NOMO-1 (cell line): ENCODE measurements around the gene ARMC8.
"Not testable (repeated sequence)": the region's sequence is repeated elsewhere in the genome, so short reads cannot be mapped to it uniquely, and the experiment has no call there.

Experiments
- DNase-seq, 2 experiments: peaks; one replicate each; lab custom pipeline; 2025; ENCODE audit not compliant: unreplicated experiment in 2 of 2; lab: John Stamatoyannopoulos, UW

ARMC8 gene

DNA sequence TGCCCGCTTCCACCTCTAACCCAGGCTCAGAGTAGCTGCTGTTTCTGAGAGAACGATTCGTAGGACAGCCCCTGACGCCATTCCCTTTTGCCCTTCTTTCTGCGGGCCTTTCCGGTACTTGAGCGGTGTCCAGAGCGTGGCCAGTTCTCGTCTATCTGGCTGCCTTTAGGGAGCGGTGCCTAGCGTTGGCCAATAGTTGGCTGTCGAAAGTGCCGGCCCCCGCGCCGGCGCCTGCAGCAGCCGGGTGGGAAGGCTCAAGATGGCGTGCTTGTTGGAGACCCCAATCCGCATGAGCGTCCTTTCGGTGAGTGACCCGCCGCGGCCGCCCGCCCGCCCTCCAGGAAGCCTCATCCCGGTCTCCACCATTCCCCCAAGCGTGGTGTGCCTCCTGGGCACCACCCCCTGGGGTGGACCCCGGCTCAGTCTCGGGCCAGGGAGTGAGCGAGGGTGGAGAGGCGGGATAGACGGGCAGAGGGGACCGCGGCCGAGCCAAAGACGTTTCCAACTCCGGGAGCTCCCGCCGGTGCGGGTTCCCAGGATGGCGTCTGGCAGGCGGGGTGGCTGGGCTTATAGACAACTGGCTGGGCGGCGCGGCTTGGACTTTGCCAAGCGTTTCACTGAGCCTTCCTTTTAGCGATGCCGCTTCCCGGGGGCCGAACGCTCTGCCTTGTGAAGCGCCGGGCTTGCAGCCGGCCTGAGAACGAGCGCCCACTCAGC, at the start of gene ARMC8:
Gene ARMC8, plus strand, starts transcription at position 6 of the 717 bp plus-strand sequence. Its CDS starts 254 bp downstream, at position 260.
- DNase-seq = peak in 1 of 2 experiments; percentile 65

DNA sequence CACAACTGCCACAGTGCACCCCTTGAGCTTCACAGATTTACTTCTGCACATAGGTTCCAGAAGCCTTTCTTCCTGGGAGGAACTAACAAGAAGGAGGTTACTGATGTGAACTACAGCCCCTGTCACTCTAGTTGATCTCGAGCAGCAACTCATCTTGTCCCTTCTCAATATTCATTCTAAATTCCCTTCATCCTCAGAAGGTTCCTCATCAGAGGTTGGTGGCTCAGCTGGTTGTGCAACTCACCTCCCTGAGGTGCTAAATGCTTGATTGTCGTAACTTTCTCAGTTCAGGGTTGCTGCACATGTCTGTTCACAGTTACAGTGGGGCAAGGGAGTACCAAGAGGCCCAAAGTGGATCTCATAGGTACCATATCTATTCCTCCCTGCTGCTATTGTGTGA, 49.2 kb upstream of the ARMC8 start:
- peak; percentile 85 to 88 for DNase-seq

DNA sequence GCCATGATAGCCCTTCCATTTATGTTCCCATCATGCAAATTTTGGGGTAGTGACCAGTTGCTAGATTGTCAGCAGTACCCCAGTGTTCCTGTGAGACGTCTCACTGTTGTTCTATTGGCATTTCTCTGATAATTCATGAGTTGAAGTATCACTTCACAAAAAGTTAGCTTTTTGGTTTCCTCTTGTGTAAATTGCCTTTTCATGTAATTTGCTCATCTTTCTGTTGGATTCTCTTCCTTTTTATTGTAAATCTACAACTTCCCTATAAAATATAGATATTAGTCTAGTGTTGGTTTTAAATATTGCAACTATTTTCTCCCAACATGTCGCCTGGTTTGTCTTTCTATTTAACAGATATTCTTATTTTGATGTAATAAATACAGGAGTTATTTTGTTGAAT, 47.4 kb upstream of the ARMC8 start:
- peak; percentile 7 to 68 for DNase-seq

GRCh38 chr3:138140940-138141339, 46.2 kb upstream of the ARMC8 start:
- no peak for DNase-seq

DNA sequence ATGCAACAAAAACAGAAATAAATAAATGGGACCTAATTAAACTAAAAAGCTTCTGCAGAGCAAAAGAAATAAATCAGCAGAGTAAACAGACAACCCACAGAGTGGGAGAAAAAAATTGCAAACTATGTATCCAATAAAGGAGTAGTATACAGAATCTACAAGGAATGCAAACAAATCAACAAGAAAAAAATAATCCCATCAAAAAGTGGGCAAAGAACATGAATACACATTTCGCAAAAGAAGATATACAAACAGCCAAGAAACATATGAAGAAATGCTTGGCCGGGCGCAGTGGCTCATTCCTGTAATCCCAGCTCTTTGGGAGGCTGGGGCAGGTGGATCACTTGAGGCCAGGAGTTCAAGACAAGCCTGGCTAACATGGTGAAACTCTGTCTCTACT, 44.9 kb upstream of the ARMC8 start:
- not testable (repeated sequence) for DNase-seq

DNA sequence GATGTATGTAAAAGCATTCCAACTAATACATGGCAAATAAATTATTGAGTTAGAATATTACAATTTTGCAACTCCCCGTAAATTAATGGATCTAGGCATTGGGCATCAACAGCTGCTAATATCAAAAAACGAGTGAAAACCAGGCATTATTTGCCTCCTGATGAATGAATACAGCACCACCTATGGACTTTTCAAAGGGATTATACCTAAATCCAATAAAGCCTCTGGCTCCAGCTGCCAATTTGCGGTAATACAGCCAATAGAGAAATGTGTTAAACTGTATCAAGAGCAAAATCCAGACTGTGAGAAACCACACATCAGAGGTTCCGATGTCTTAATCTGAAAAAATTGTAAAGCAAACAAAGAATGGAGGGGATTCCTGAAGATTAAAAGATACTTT, 38.6 kb upstream of the ARMC8 start:
- peak in 1 of 2 experiments; percentile 30 for DNase-seq

GRCh38 chr3:138154534-138154933, 32.6 kb upstream of the ARMC8 start:
- DNase-seq = no peak

- DNase-seq = no peak
Measured at GRCh38 chr3:138157743-138158142, 29.4 kb upstream of the ARMC8 start.

- no peak for DNase-seq
Measured at GRCh38 chr3:138165061-138165460, 22.0 kb upstream of the ARMC8 start.

- no peak for DNase-seq
Measured at GRCh38 chr3:138172625-138173024, 14.5 kb upstream of the ARMC8 start.

DNA sequence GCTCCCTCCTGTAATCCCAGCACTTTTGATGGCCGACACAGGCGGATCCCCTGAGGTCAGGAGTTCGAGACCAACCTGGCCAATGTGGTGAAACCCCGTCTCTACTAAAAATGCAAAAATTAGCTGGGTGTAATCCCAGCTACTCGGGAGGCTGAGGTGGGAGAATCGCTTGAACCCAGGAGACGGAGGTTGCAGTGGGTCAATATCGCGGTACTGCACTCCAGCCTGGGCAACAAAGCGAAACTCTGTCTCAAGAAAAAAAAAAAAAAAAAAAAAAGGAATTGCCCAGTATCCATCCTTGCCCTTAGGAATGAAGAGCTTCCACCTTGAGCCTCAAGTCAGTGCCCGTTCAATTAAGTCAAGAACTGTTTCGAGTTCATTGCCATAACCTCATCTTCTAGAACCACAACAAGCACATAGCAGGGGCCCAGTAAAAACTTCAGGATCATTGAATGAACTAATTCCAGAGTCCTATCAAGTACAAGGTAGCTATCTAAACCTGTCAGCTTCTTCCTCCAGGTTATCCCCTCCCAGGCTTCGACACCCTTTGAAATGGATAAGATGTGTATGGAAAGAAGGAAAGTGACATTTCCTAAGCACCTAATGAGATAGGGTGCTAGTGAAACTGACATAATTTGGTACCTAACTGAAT, 13.2 kb upstream of the ARMC8 start:
- peak in 1 of 2 experiments; percentile 49 for DNase-seq

DNA sequence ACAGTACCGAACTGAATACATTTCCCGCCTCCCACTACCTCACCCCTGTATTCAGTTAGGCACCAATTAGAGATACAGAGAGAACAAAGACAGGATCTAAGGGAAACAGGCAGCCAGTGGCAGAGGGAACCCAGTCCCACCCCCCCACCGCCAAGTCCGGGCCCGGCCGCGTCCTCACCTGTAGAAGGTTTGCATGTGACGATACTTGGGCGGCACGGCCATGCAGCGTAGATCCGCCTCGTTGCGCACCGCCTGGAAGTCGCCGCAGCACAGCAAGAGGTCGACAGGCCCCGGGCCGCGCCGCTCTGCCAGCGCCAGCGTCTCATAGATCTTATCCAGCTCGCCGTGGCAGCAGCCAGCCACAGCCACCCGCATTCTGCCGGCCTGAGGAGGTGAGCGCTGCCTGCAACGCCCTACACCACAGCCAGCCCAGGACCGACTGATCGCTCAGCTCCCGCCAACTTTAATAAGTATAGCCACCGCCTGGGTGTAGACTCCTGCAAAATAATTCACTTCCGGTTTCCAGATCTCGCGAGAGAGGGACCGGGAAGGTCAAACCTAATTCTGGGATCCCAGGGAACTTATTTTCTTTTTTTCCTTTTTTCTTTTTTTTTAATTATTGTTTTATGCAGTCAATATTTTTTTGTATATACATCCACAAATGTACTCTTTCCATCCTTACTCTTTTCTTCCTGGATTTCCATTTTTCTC, 12.5 kb upstream of the ARMC8 start, which contains the start of gene DBR1:
Gene DBR1, minus strand, starts transcription at position 501 of the 711 bp plus-strand sequence. Its CDS starts 126 bp downstream, at position 375.
- DNase-seq = peak; percentile 84 to 93

DNA sequence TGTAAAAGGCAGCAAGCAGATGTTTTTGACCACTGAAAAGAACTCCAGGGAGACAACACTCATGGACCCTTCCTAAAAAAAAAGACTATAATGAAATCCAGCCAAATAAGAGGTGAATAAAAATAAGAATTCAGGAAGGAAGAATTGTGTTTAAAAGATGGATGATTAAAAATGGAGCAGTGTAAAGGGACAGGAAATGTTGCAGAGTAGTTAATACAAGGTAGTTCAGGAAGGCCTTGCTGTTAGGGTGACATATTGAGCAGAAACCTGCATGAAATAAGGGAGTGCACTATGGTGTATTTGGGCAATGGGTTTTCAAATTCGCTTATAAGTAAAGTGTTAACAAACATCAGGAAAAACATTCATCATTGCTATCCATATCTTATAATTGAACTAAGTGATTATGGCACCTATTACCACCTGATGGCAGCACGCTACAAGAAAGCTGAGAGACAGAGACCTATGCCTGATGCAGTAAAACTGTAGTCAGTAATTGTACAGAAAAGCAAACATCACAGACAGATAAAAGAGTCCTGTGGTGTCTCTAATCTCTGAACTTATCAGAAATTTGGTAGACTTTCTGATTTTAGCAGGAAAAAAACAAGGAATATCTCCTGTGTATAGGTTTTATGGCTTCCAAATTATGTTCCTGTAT, 6.6 kb upstream of the ARMC8 start:
- peak; percentile 50 to 74 for DNase-seq

GRCh38 chr3:138184994-138185393, 2.1 kb upstream of the ARMC8 start:
- no peak for DNase-seq

DNA sequence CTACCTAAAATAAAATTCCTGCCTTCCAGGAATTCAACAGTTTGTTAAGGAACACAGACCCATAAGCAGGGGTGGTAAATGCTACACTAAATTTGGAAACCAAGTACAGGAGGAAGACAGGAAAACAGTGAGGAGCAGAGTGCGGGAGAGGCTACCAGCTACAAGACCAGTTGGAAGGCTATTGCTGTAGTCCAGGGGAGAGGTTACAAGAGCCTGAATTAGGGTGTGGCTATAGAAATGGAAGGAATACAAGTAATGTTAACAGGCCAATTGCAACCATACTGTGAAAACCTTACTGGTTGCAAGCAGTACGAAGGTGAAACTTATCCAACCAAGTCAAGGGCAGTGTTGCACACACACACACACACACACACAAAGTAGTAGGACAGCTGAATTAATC, 880 bp upstream of the ARMC8 start:
- peak in 1 of 2 experiments; percentile 18 for DNase-seq

DNA sequence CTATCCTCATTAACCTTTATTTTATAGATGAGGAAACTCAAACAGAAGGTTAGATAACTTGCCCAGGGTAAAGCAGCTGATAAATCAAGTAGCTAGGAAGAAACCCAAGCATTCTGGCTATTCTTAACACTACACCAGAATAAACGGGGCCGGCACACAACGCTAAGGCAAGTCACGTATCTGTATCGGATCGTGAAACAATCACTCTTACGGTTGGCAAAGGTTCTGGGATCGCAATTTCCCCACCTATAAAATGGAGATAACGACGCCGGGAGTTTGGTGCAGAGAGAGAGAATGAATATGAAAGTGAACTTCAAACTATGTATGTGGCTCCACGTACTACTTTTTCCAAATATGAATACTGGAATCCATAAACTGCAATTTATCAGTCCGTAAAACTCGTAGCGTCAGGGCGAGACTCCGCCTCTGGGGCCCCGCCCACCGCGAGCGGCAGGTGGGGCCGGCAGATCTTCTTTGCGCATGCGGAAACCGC, 252 bp upstream of the ARMC8 start:
- peak; percentile 95 to 97 for DNase-seq

- peak; percentile 50 to 65 for DNase-seq
Measured at GRCh38 chr3:138188013-138188730, 1.1 kb downstream of the ARMC8 start.

DNA sequence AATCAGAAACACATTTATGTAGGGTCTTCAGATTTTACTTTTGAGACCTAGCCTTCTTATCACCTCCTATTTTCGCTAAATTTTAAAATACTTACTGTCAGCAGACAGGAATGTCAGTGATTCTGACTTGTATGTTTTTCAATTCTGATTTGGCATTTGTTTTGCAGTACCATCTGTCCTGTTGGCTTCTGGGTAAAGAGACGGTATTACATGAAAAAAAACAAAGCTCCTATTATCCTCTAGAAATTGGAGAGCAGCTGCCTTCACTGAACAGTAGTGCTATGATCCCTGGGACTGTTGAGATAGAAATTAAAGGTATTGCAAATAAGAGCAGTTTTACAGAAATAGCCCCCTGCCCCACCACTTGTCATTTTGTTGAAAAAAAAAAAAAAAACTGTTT, 8.4 kb downstream of the ARMC8 start:
- DNase-seq = no peak

DNA sequence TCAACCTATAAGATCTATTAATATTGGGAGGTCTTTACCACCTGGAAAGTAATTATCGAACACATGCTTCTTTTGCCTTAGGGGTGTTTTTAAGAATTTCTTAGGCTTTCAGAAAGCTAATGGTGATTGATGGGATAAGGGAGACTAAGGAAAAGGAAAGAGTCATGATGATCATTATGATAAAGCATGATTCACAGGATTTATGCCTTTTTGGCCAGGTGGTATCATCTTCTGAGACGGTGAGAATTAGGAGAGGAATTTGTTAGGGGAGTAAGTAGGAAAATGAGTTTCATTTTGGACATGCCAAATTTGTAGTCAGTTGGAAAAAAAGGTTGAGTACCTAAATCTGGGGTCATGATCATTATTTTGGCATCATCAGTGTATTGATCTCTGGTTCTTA, 8.9 kb downstream of the ARMC8 start:
- no peak for DNase-seq

DNA sequence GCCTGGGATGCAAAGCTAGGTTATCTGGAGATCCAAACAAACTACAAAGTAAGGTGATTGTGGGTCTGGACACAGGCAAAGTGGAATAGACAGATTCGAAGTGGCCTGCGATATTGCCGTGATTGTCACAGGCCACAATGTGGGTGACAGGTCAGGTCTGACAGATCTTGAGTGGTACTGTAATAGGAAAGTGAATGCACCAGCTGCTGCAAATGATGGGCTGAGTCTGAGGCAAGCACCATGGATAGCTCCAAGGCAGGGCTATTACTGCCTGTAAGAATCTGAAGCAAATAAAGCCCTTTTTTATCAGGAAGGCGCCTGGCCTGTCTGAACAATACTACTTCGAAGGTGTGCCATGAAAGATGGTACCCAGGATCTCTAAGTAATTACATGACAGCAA, 10.0 kb downstream of the ARMC8 start:
- no peak for DNase-seq
